K562 (cell line): ENCODE measurements around the gene SLC1A3. TPM values are rescaled to one million over a fixed set of nuclear protein-coding genes. Genes with fewer than 3 reads are reported as not detected.
A peak's percentile ranks its signal among the peaks of the same experiment; 100 is the strongest.

Source experiments
- CREM ChIP-seq: IDR thresholded peaks from 2 replicates; pipeline ENCODE4 v1.6.1; 2014; ENCODE audit warnings: antibody characterized with exemption, low read depth
- CSDE1 ChIP-seq, 2 experiments: fragments of 450-650 bp; IDR thresholded peaks; 2 replicates each; pipeline ENCODE4 v1.6.1; 2016; ENCODE audit warnings: mild to moderate bottlenecking in 1 of 2
- DMBX1 ChIP-seq: fragments of 250-450 bp; sonication (Bioruptor Pico); IDR thresholded peaks from 2 replicates; pipeline ENCODE4 v1.8.0; 2022; ENCODE audit warnings: inconsistent platforms, mild to moderate bottlenecking, moderate library complexity, borderline replicate concordance
- ELF1 ChIP-seq: fragments of 200-800 bp; sonication (Bioruptor generic); IDR thresholded peaks from 2 replicates; pipeline ENCODE4 v1.6.1; 2016; ENCODE audit warnings: missing genetic modification characterization, missing compliant biosample characterization
- ESRRA ChIP-seq: fragments of 450-650 bp; IDR thresholded peaks from 2 replicates; pipeline ENCODE4 v1.6.1; 2014; ENCODE audit warnings: low read depth, mild to moderate bottlenecking, moderate library complexity, borderline replicate concordance
- GABPA ChIP-seq: fragments of 200-800 bp; sonication (Bioruptor generic); conservative IDR thresholded peaks from 2 replicates; pipeline ENCODE4 v1.6.1; 2016; ENCODE audit warnings: low read depth, missing genetic modification characterization, missing compliant biosample characterization
- HIVEP1 ChIP-seq: fragments of 250-450 bp; sonication (Bioruptor Pico); IDR thresholded peaks from 2 replicates; pipeline ENCODE4 v1.4.0; 2020; ENCODE audit warnings: mild to moderate bottlenecking
- HNRNPK ChIP-seq: fragments of 200-400 bp; formaldehyde crosslinking; IDR thresholded peaks from one replicate; pipeline ENCODE4 v1.6.1; 2018; ENCODE audit warnings: mild to moderate bottlenecking, low read depth, low read length; ENCODE audit not compliant: poor library complexity, severe bottlenecking
- IRF2 ChIP-seq: sonication (generic); formaldehyde crosslinking; IDR thresholded peaks from 2 replicates; pipeline ENCODE4 v1.8.1; 2022; ENCODE audit warnings: mild to moderate bottlenecking, missing genetic modification reagents
- KLF6 ChIP-seq: fragments of 250-450 bp; sonication (Bioruptor Pico); IDR thresholded peaks from 2 replicates; pipeline ENCODE4 v1.4.0; 2020; ENCODE audit warnings: mild to moderate bottlenecking, moderate library complexity, borderline replicate concordance
- MYBL2 ChIP-seq, 2 experiments: fragments of 450-650 bp in 1 of 2; sonication (generic) in 1 of 2; formaldehyde crosslinking in 1 of 2; IDR thresholded peaks; 2 replicates each; pipeline versions ENCODE4 v1.6.1 to v1.8.1; 2017 to 2022; ENCODE audit warnings: borderline replicate concordance in 1 of 2, inconsistent platforms in 1 of 2, low read depth in 1 of 2, mild to moderate bottlenecking in 1 of 2, missing genetic modification reagents in 1 of 2, moderate library complexity in 1 of 2
- NELFE ChIP-seq: IDR thresholded peaks from 2 replicates; pipeline ENCODE4 v1.6.1; 2011; ENCODE audit warnings: mild to moderate bottlenecking; ENCODE audit not compliant: insufficient read depth, insufficient read length
- NFE2L1 ChIP-seq: fragments of 450-650 bp; IDR thresholded peaks from 2 replicates; pipeline ENCODE4 v1.6.1; 2016; ENCODE audit warnings: missing genetic modification characterization, low read depth, mild to moderate bottlenecking, missing compliant biosample characterization, moderate library complexity, borderline replicate concordance
- NR1H2 ChIP-seq: sonication (generic); formaldehyde crosslinking; IDR thresholded peaks from 2 replicates; pipeline ENCODE4 v1.4.0; 2020; ENCODE audit warnings: mild to moderate bottlenecking, missing genetic modification reagents
- PTBP1 ChIP-seq: fragments of 200-400 bp; formaldehyde crosslinking; IDR thresholded peaks from 2 replicates; pipeline ENCODE4 v1.6.1; 2017; ENCODE audit warnings: low read depth, low read length
- PTRF ChIP-seq: fragments of 450-650 bp; IDR thresholded peaks from 2 replicates; pipeline ENCODE4 v1.6.1; 2016; ENCODE audit warnings: mild to moderate bottlenecking, missing genetic modification characterization, missing compliant biosample characterization
- TARDBP ChIP-seq: fragments of 450-650 bp; IDR thresholded peaks from 2 replicates; pipeline ENCODE4 v1.6.1; 2016
- TEAD1 ChIP-seq, 2 experiments: fragments of 450-650 bp in 1 of 2; sonication (generic) in 1 of 2; formaldehyde crosslinking; IDR thresholded peaks; 2 replicates each; pipeline versions ENCODE4 v1.4.0 to v1.8.0; 2020 to 2022; ENCODE audit warnings: mild to moderate bottlenecking in 2 of 2, missing genetic modification reagents in 1 of 2
- ZFP36 ChIP-seq: fragments of 150-350 bp; IDR thresholded peaks from 2 replicates; pipeline ENCODE4 v1.6.1; 2018; ENCODE audit warnings: low read length, low read depth; ENCODE audit not compliant: partially characterized antibody
- ZNF311 ChIP-seq: fragments of 250-450 bp; sonication (Bioruptor Pico); IDR thresholded peaks from 2 replicates; pipeline ENCODE4 v1.4.0; 2020; ENCODE audit warnings: mild to moderate bottlenecking, moderate library complexity
- ZNF644 ChIP-seq: fragments of 200-800 bp; sonication (Bioruptor generic); IDR thresholded peaks from 2 replicates; pipeline ENCODE4 v1.6.1; 2016; ENCODE audit warnings: low read depth, missing genetic modification characterization, missing compliant biosample characterization
- ZNF707 ChIP-seq: fragments of 250-450 bp; sonication (Bioruptor Pico); conservative IDR thresholded peaks from 2 replicates; pipeline ENCODE4 v1.8.0; 2022; ENCODE audit warnings: inconsistent platforms, mild to moderate bottlenecking, moderate library complexity
- ZNF780A ChIP-seq: fragments of 250-450 bp; sonication (Bioruptor Pico); IDR thresholded peaks from 2 replicates; pipeline ENCODE4 v1.5.0; 2021; ENCODE audit warnings: mild to moderate bottlenecking
- polyA plus RNA-seq, 8 experiments: library from polyadenylated mRNA; depleted of rRNA in 4 of 8; stranded (reverse) in 5 of 8; unstranded in 3 of 8; fragments of >200 nt; fragmentation: Nextera tagmentation in 2 of 8; fragmentation: Illumina TruSeq in 1 of 8; extraction: Ambion mirVana in 2 of 8; extraction: Trizol in 1 of 8; gene quantifications; 2 replicates each; pipeline versions ENCODE4 v1.2.1 to v1.2.3, GENCODE V29; 2011 to 2014; ENCODE audit warnings: inconsistent platforms in 1 of 8, missing spikeins in 1 of 8
- total RNA-seq, 7 experiments: library from RNA; depleted of rRNA in 6 of 7; stranded (reverse); fragments of >200 nt in 6 of 7; fragmentation: Illumina TruSeq in 2 of 7; extraction: Trizol in 2 of 7; gene quantifications; 2 replicates each; pipeline versions ENCODE4 v1.2.1 to v1.2.3, GENCODE V29; 2011 to 2021; ENCODE audit warnings: low replicate concordance in 1 of 7
- TF ChIP-seq, protein P1 (sequence below): sonication (generic); formaldehyde crosslinking; IDR thresholded peaks from 2 replicates; pipeline ENCODE4 v1.8.0; 2023; ENCODE audit warnings: missing genetic modification reagents, mild to moderate bottlenecking, borderline replicate concordance

The SLC1A3 gene
- total and polyA plus RNA-seq, 9 of the 15 experiments (the other 6 are each of a cell fraction or from before 2014, with no cell fraction given) = 0.13 TPM; not detected in 8

DNA sequence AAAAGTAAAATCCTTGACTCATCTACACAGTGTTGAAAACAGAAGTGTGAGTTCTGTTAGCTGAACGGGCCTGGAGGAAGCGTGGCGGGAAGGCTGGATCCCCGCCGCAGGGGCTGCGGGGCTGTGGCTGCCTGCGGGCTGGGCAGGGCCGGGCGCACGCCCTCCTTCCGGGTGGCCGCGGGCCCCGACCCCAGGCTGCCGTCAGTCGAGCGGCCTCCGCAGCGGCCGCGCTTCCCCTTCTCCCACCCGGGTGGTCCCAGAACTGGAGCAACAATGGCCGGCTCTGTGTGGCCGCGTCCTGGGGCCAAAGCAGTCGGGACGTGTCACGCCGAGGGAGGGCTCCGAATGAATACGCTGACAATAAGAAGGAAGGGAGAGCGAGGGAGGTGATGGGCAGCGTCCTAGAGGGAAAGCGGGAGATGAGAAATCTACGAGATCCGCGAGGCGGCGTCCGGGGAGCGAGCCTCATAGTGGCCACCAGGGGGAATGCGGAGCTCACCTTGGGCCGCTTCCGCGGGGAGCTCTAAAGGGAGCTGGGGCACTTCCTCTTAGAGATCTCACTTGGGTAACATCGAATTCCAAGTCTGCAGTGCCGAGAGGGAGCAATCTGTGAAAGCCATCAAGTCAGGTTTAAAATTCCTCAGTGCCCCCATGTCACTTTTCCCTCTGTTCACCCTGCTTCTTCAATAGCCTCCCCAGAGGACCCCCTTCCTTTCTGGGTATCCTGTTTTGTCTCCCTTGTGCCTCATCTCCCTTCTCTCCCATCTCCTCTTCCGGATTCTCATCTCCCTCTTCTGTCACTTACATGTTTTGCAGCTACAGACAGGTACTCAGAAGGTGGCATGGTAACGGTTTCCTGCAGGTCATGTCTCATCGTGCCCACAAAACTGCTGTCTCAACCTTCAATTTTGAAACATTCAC lies 83.9 kb downstream of the SLC1A3 start (continued):
- TF ChIP-seq HNRNPK (no peak), DMBX1 (CRISPR knock-in tag) (peak; percentile 64; the same call in 1 of the 2 replicates), TARDBP (no peak), NELFE (no peak), TEAD1 (CRISPR knock-in tag; IDR thresholded peaks at IDR 0.05) (peak; percentile 38 to 73; a peak in 1 of 4 replicates), NFE2L1 (tag) (no peak), HIVEP1 (CRISPR knock-in tag) (no peak), ZNF311 (no peak), ESRRA (0 out of 2 replicates have a peak, but pooled peaks have one; percentile 23), ZFP36 (no peak), ZNF780A (no peak), PTBP1 (no peak), ELF1 (peak; percentile 71), MYBL2 (IDR thresholded peaks at IDR 0.05; ENCODE audit: low read depth) (no peak), MYBL2 (CRISPR knock-in tag; IDR thresholded peaks at IDR 0.05; ENCODE audit: borderline replicate concordance) (no peak), ZNF644 (tag) (no peak), PTRF (tag) (no peak), IRF2 (CRISPR knock-in tag) (no peak), KLF6 (CRISPR knock-in tag) (no peak), ZNF707 (CRISPR knock-in tag) (no peak), CSDE1 (IDR thresholded peaks at IDR 0.05) (no peak), GABPA (tag) (peak; percentile 68), CREM (0 out of 2 replicates have a peak, but pooled peaks have one; percentile 21), NR1H2 (CRISPR knock-in tag) (no peak)
- TF ChIP-seq, protein P1, sequence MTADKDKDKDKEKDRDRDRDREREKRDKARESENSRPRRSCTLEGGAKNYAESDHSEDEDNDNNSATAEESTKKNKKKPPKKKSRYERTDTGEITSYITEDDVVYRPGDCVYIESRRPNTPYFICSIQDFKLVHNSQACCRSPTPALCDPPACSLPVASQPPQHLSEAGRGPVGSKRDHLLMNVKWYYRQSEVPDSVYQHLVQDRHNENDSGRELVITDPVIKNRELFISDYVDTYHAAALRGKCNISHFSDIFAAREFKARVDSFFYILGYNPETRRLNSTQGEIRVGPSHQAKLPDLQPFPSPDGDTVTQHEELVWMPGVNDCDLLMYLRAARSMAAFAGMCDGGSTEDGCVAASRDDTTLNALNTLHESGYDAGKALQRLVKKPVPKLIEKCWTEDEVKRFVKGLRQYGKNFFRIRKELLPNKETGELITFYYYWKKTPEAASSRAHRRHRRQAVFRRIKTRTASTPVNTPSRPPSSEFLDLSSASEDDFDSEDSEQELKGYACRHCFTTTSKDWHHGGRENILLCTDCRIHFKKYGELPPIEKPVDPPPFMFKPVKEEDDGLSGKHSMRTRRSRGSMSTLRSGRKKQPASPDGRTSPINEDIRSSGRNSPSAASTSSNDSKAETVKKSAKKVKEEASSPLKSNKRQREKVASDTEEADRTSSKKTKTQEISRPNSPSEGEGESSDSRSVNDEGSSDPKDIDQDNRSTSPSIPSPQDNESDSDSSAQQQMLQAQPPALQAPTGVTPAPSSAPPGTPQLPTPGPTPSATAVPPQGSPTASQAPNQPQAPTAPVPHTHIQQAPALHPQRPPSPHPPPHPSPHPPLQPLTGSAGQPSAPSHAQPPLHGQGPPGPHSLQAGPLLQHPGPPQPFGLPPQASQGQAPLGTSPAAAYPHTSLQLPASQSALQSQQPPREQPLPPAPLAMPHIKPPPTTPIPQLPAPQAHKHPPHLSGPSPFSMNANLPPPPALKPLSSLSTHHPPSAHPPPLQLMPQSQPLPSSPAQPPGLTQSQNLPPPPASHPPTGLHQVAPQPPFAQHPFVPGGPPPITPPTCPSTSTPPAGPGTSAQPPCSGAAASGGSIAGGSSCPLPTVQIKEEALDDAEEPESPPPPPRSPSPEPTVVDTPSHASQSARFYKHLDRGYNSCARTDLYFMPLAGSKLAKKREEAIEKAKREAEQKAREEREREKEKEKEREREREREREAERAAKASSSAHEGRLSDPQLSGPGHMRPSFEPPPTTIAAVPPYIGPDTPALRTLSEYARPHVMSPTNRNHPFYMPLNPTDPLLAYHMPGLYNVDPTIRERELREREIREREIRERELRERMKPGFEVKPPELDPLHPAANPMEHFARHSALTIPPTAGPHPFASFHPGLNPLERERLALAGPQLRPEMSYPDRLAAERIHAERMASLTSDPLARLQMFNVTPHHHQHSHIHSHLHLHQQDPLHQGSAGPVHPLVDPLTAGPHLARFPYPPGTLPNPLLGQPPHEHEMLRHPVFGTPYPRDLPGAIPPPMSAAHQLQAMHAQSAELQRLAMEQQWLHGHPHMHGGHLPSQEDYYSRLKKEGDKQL (CRISPR knock-in tag) = no peak
